HepG2 (cell line): ENCODE results near the gene PXMP4. TPM values are rescaled to one million over a fixed set of nuclear protein-coding genes. Genes with fewer than 3 reads are reported as not detected.

Experiments used
- DNMT1 ChIP-seq: sonication (generic); formaldehyde crosslinking; IDR thresholded peaks from 2 replicates; pipeline ENCODE4 v1.5.1; 2020; ENCODE audit warnings: mild to moderate bottlenecking, missing genetic modification reagents
- KLF15 ChIP-seq: sonication (generic); formaldehyde crosslinking; IDR thresholded peaks from 2 replicates; pipeline ENCODE4 v1.8.1; 2023; ENCODE audit warnings: borderline replicate concordance, mild to moderate bottlenecking, inconsistent platforms, missing genetic modification reagents, mixed read lengths
- NCOA2 ChIP-seq: sonication (generic); formaldehyde crosslinking; IDR thresholded peaks from 2 replicates; pipeline ENCODE4 v1.8.0; 2022; ENCODE audit warnings: inconsistent platforms
- PCBP2 ChIP-seq: fragments of 200-400 bp; formaldehyde crosslinking; optimal IDR thresholded peaks from 2 replicates; pipeline ENCODE3; 2018; ENCODE audit warnings: low read length, low read depth; ENCODE audit not compliant: poor library complexity, severe bottlenecking
- SMARCE1 ChIP-seq: fragments of 450-650 bp; IDR thresholded peaks from 2 replicates; pipeline ENCODE4 v1.6.1; 2017; ENCODE audit warnings: borderline replicate concordance
- SNRNP70 ChIP-seq: fragments of 200-400 bp; formaldehyde crosslinking; IDR thresholded peaks from 2 replicates; pipeline ENCODE4 v1.6.1; 2017; ENCODE audit warnings: mild to moderate bottlenecking, low read depth, low read length, moderate library complexity
- SOX13 ChIP-seq, 3 experiments: fragments of 450-650 bp in 1 of 3; sonication (generic) in 1 of 3; formaldehyde crosslinking in 1 of 3; IDR thresholded peaks in 2 of 3; conservative IDR thresholded peaks in 1 of 3; 2 replicates each; pipeline versions ENCODE4 v1.5.0 to v1.6.1; 2016 to 2020; ENCODE audit warnings: antibody characterized with exemption in 1 of 3, mild to moderate bottlenecking in 1 of 3, missing compliant biosample characterization in 1 of 3, missing genetic modification reagents in 1 of 3, moderate library complexity in 1 of 3
- SYNCRIP ChIP-seq: fragments of 200-400 bp; formaldehyde crosslinking; IDR thresholded peaks from 2 replicates; pipeline ENCODE4 v1.6.1; 2018; ENCODE audit warnings: mild to moderate bottlenecking, low read depth, low read length; ENCODE audit not compliant: insufficient read depth
- TERF1 ChIP-seq: sonication (generic); formaldehyde crosslinking; IDR thresholded peaks from 2 replicates; pipeline ENCODE4 v1.8.0; 2022; ENCODE audit warnings: mild to moderate bottlenecking, missing genetic modification reagents, moderate library complexity
- ZNF232 ChIP-seq: sonication (generic); formaldehyde crosslinking; IDR thresholded peaks from 2 replicates; pipeline ENCODE4 v1.4.0; 2020; ENCODE audit warnings: missing genetic modification reagents, borderline replicate concordance
- ZNF362 ChIP-seq: sonication (generic); formaldehyde crosslinking; IDR thresholded peaks from 2 replicates; pipeline ENCODE4 v1.4.0; 2020; ENCODE audit warnings: missing genetic modification reagents, mild to moderate bottlenecking, borderline replicate concordance
- ZNF512 ChIP-seq: sonication (generic); formaldehyde crosslinking; IDR thresholded peaks from 2 replicates; pipeline ENCODE4 v1.4.0; 2020; ENCODE audit warnings: mild to moderate bottlenecking, missing genetic modification reagents
- polyA plus RNA-seq, 8 experiments: library from polyadenylated mRNA; depleted of rRNA in 3 of 8; stranded (reverse) in 7 of 8; unstranded in 1 of 8; fragments of >200 nt; fragmentation: Illumina TruSeq in 4 of 8; extraction: Trizol in 4 of 8; gene quantifications; 2 replicates each; pipeline versions ENCODE4 v1.2.1 to v1.2.3, GENCODE V29; 2011 to 2016; ENCODE audit warnings: low read depth in 4 of 8, missing spikeins in 1 of 8, mixed read lengths in 1 of 8; ENCODE audit not compliant: insufficient read depth in 1 of 8
- total RNA-seq, 5 experiments: library from RNA; depleted of rRNA; stranded (reverse); fragments of >200 nt; fragmentation: Illumina TruSeq; extraction: Trizol; gene quantifications; 2 replicates each; pipeline ENCODE4 v1.2.3, GENCODE V29; 2016; ENCODE audit warnings: low read depth in 1 of 5
- TF ChIP-seq, protein P1 (sequence below): sonication (generic); formaldehyde crosslinking; IDR thresholded peaks from 2 replicates; pipeline ENCODE4; 2020; ENCODE audit warnings: missing genetic modification reagents, mild to moderate bottlenecking, borderline replicate concordance
- TF ChIP-seq, protein P2 (sequence below): sonication (generic); formaldehyde crosslinking; IDR thresholded peaks from 2 replicates; pipeline ENCODE4 v1.4.0; 2020; ENCODE audit warnings: missing genetic modification reagents, borderline replicate concordance
- TF ChIP-seq, protein P3 (sequence below): sonication (generic); formaldehyde crosslinking; IDR thresholded peaks from 2 replicates; pipeline ENCODE4 v1.8.0; 2023; ENCODE audit warnings: mild to moderate bottlenecking, missing genetic modification reagents

Gene PXMP4
- total and polyA plus RNA-seq, 2 of the 13 experiments (the other 11 are each of a cell fraction or from before 2014, with no cell fraction given), result not detected

DNA sequence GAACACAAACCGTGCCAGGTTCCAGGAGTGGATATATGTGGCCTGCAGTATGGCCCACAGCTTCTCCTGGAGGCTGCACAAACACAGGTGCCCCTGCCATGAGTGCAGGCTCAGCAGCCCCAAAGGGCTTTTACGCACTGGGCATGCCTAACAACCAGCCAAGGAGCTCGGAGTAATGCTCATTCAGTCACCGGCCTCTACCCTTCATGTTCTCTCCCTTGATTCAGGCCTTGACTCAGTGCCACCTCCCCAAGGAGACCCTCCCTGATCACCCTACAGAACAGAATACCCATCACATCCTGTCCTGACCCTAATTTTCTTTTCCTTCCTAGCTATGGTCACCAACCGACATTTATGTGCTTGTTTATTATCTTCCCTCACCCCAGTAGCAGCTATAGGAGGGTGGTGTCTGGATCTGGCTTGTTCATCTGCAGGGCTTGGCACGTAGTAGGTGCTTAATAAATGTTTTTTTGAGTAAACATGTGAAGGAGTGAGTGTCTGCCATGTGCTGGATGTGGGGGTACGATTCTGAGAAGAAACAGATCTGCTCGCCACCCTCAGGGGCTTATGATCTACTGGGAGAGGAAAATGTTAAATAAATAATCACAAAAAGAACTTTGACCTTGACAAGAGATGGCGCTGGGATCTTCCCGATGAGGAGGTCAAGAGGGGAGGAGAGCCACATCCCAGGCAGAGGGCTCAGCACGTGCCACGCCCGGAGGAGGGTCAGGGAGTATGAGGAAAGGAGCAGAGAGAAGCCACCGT is 9.2 kb downstream of the PXMP4 start (continued):
- TF ChIP-seq PCBP2 (no peak), TERF1 (no peak), ZNF512 (CRISPR knock-in tag) (no peak), ZNF362 (CRISPR knock-in tag) (no peak), SOX13 (IDR thresholded peaks at IDR 0.05) (no peak), SOX13 (CRISPR knock-in tag; conservative IDR thresholded peaks at IDR 0.05 in 1 of 2, IDR thresholded peaks at IDR 0.05 in 1 of 2) (peak in 1 of 2 experiments; percentile 59; a peak in 1 of 4 replicates), DNMT1 (no peak), NCOA2 (CRISPR knock-in tag) (peak; percentile 30; the same call in 1 of the 2 replicates), SMARCE1 (no peak), SYNCRIP (no peak), ZNF232 (CRISPR knock-in tag) (no peak), SNRNP70 (no peak), KLF15 (CRISPR knock-in tag) (no peak)
- TF ChIP-seq, protein P1, sequence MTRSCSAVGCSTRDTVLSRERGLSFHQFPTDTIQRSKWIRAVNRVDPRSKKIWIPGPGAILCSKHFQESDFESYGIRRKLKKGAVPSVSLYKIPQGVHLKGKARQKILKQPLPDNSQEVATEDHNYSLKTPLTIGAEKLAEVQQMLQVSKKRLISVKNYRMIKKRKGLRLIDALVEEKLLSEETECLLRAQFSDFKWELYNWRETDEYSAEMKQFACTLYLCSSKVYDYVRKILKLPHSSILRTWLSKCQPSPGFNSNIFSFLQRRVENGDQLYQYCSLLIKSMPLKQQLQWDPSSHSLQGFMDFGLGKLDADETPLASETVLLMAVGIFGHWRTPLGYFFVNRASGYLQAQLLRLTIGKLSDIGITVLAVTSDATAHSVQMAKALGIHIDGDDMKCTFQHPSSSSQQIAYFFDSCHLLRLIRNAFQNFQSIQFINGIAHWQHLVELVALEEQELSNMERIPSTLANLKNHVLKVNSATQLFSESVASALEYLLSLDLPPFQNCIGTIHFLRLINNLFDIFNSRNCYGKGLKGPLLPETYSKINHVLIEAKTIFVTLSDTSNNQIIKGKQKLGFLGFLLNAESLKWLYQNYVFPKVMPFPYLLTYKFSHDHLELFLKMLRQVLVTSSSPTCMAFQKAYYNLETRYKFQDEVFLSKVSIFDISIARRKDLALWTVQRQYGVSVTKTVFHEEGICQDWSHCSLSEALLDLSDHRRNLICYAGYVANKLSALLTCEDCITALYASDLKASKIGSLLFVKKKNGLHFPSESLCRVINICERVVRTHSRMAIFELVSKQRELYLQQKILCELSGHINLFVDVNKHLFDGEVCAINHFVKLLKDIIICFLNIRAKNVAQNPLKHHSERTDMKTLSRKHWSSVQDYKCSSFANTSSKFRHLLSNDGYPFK (CRISPR knock-in tag), result no peak
- TF ChIP-seq, protein P2, sequence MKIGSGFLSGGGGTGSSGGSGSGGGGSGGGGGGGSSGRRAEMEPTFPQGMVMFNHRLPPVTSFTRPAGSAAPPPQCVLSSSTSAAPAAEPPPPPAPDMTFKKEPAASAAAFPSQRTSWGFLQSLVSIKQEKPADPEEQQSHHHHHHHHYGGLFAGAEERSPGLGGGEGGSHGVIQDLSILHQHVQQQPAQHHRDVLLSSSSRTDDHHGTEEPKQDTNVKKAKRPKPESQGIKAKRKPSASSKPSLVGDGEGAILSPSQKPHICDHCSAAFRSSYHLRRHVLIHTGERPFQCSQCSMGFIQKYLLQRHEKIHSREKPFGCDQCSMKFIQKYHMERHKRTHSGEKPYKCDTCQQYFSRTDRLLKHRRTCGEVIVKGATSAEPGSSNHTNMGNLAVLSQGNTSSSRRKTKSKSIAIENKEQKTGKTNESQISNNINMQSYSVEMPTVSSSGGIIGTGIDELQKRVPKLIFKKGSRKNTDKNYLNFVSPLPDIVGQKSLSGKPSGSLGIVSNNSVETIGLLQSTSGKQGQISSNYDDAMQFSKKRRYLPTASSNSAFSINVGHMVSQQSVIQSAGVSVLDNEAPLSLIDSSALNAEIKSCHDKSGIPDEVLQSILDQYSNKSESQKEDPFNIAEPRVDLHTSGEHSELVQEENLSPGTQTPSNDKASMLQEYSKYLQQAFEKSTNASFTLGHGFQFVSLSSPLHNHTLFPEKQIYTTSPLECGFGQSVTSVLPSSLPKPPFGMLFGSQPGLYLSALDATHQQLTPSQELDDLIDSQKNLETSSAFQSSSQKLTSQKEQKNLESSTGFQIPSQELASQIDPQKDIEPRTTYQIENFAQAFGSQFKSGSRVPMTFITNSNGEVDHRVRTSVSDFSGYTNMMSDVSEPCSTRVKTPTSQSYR (CRISPR knock-in tag), result no peak
- TF ChIP-seq, protein P3, sequence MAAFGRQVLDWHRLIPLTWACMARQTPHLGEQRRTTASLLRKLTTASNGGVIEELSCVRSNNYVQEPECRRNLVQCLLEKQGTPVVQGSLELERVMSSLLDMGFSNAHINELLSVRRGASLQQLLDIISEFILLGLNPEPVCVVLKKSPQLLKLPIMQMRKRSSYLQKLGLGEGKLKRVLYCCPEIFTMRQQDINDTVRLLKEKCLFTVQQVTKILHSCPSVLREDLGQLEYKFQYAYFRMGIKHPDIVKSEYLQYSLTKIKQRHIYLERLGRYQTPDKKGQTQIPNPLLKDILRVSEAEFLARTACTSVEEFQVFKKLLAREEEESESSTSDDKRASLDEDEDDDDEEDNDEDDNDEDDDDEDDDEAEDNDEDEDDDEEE (CRISPR knock-in tag), result 0 out of 2 replicates have a peak, but pooled peaks have one; percentile 53
